Nephron (organoid): Measurements from ENCODE around the gene TMBIM4.

Experiments used
- H3K27ac Mint-ChIP-seq, 3 experiments: 2 replicates each; pipeline ENCODE4 v1.8.0; 2020; ENCODE audit warnings: mixed read lengths in 3 of 3, mild to moderate bottlenecking in 2 of 3, moderate library complexity in 1 of 3
- H3K27me3 Mint-ChIP-seq: 2 replicates; pipeline ENCODE4 v1.8.0; 2021; ENCODE audit warnings: low read depth, mild to moderate bottlenecking, moderate library complexity, mixed read lengths
- H3K36me3 Mint-ChIP-seq: 2 replicates; pipeline ENCODE4 v1.8.0; 2020; ENCODE audit warnings: low read depth, mixed read lengths
- H3K4me1 Mint-ChIP-seq: 2 replicates; pipeline ENCODE4 v1.8.0; 2020; ENCODE audit warnings: mixed read lengths
- H3K4me3 Mint-ChIP-seq, 3 experiments: 2 replicates each; pipeline ENCODE4 v1.8.0; 2020; ENCODE audit warnings: mild to moderate bottlenecking in 3 of 3, mixed read lengths in 3 of 3, moderate library complexity in 2 of 3
- H3K9me3 Mint-ChIP-seq: 2 replicates; pipeline ENCODE4 v1.8.0; 2020; ENCODE audit warnings: mixed read lengths
- CTCF ChIP-seq, 3 experiments: fragments of 200-600 bp; sonication (generic); IDR thresholded peaks; one replicate each; pipeline ENCODE4 v1.5.0; 2021; ENCODE audit warnings: antibody characterized with exemption in 3 of 3; ENCODE audit not compliant: unreplicated experiment in 3 of 3

The TMBIM4 gene

GRCh38 chr12:66140731-66141130 lies 29.1 kb downstream of the TMBIM4 start:
- H3K27ac Mint-ChIP-seq = no peak overlapping the region
- no peaks in the 10 kb centered on the region for H3K27me3 Mint-ChIP-seq
- no peak overlapping the region for H3K4me3 Mint-ChIP-seq
- TF ChIP-seq CTCF (IDR thresholded peaks at IDR 0.05; ENCODE audit: unreplicated experiment in 3 of 3) = no peak
- H3K36me3 Mint-ChIP-seq = peaks cover 86% of the 10 kb centered on the region
- no peaks in the 10 kb centered on the region for H3K4me1 Mint-ChIP-seq
- peaks cover 31% of the 10 kb centered on the region for H3K9me3 Mint-ChIP-seq

- H3K4me3 Mint-ChIP-seq = no peak overlapping the region
- H3K4me1 Mint-ChIP-seq = no peaks in the 10 kb centered on the region
- H3K36me3 Mint-ChIP-seq = peaks cover 77% of the 10 kb centered on the region
- no peaks in the 10 kb centered on the region for H3K27me3 Mint-ChIP-seq
- H3K27ac Mint-ChIP-seq = no peak overlapping the region
- no peak for TF ChIP-seq CTCF (IDR thresholded peaks at IDR 0.05; ENCODE audit: unreplicated experiment in 3 of 3)
- peaks cover 31% of the 10 kb centered on the region for H3K9me3 Mint-ChIP-seq
Measured at GRCh38 chr12:66139328-66139727, 30.5 kb downstream of the TMBIM4 start.

- H3K4me1 Mint-ChIP-seq = no peaks in the 10 kb centered on the region
- no peak for TF ChIP-seq CTCF (IDR thresholded peaks at IDR 0.05; ENCODE audit: unreplicated experiment in 3 of 3)
- no peak overlapping the region for H3K4me3 Mint-ChIP-seq
- peaks cover 72% of the 10 kb centered on the region for H3K36me3 Mint-ChIP-seq
- no peaks in the 10 kb centered on the region for H3K27me3 Mint-ChIP-seq
- H3K27ac Mint-ChIP-seq = no peak overlapping the region
- peaks cover 31% of the 10 kb centered on the region for H3K9me3 Mint-ChIP-seq
Measured at GRCh38 chr12:66137937-66138336, 31.9 kb downstream of the TMBIM4 start.

- H3K27ac Mint-ChIP-seq = peak overlapping the region; percentile 12 to 31 (median 16)
- TF ChIP-seq CTCF (IDR thresholded peaks at IDR 0.05; ENCODE audit: unreplicated experiment in 3 of 3) = no peak
- H3K36me3 Mint-ChIP-seq = peaks cover 52% of the 10 kb centered on the region
- peak overlapping the region; percentile 71 to 97 (median 78) for H3K4me3 Mint-ChIP-seq
- peaks cover 5% of the 10 kb centered on the region for H3K9me3 Mint-ChIP-seq
- peaks cover 30% of the 10 kb centered on the region for H3K4me1 Mint-ChIP-seq
- H3K27me3 Mint-ChIP-seq = no peaks in the 10 kb centered on the region
Measured at GRCh38 chr12:66132408-66132807, 37.4 kb downstream of the TMBIM4 start.

- H3K27me3 Mint-ChIP-seq = no peaks in the 10 kb centered on the region
- H3K9me3 Mint-ChIP-seq = peaks cover 2% of the 10 kb centered on the region
- no peak for TF ChIP-seq CTCF (IDR thresholded peaks at IDR 0.05; ENCODE audit: unreplicated experiment in 3 of 3)
- H3K4me1 Mint-ChIP-seq = peaks cover 34% of the 10 kb centered on the region
- peak overlapping the region; percentile 67 to 93 (median 88) for H3K27ac Mint-ChIP-seq
- peak overlapping the region; percentile 93 to 97 (median 95) for H3K4me3 Mint-ChIP-seq
- peaks cover 54% of the 10 kb centered on the region for H3K36me3 Mint-ChIP-seq
Measured at GRCh38 chr12:66131067-66131688, 38.6 kb downstream of the TMBIM4 start.
